ENCODE results near the gene CTSE.
A peak's percentile ranks its signal among the peaks of the same experiment; 100 is the strongest.

Gene CTSE

GRCh38 chr1:206030714-206031113, 7.0 kb upstream of the CTSE start:
- Histone ChIP-seq H3K4me1 (ENCODE audit: insufficient read depth, insufficient read length) (no peaks in the 10 kb centered on the region), H3K27me3 (ENCODE audit: insufficient read depth, insufficient read length) (no peaks in the 10 kb centered on the region)

DNA sequence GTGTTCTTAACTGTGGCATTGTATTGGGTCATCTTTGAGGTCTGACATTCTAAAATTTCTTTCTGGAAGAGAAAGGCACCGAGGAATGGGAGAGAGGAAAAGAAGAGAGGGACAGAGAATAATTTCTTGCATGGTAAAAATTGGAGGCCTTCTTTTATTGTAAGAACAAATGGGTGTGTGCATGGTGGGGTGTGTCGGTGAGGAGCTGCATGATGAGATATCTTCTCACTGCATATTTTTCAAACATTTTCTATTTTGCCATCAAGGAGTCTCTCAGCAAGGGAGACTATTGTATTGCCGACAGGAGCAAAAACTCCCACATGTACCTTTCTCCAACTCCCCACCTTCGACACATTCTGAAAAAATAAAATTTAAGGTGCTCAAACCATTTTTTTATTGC, 6.5 kb upstream of the CTSE start:
- TF ChIP-seq ZNF274 (IDR thresholded peaks at IDR 0.05; ENCODE audit: low read depth, low read length) (no peak), SUZ12 (IDR thresholded peaks at IDR 0.05; ENCODE audit: extremely low read depth, insufficient read depth, insufficient read length) (no peak), YY1 (IDR thresholded peaks at IDR 0.05; ENCODE audit: insufficient read depth, insufficient read length) (no peak)
- Histone ChIP-seq H3K36me3 (ENCODE audit: insufficient read depth, insufficient read length, low read length) (no peaks in the 10 kb centered on the region), H3K4me1 (ENCODE audit: insufficient read depth, insufficient read length) (no peaks in the 10 kb centered on the region), H3K27me3 (ENCODE audit: insufficient read depth, insufficient read length) (no peaks in the 10 kb centered on the region), H3K4me3 (ENCODE audit: insufficient read length, low read depth) (no peak overlapping the region), H3K9ac (ENCODE audit: insufficient read length, low read depth) (no peak overlapping the region), H3K9me3 (ENCODE audit: insufficient read depth, low read length) (peaks cover 6% of the 10 kb centered on the region; the same call in 1 of the 2 replicates)
- DNase-seq (ENCODE audit: low read depth, low spot score): no peak

More at GRCh38 chr1:206030714-206031113, 7.0 kb upstream of the CTSE start:
- no peak for TF ChIP-seq ZNF274 (IDR thresholded peaks at IDR 0.05; ENCODE audit: low read depth, low read length)
- TF ChIP-seq SUZ12 (IDR thresholded peaks at IDR 0.05; ENCODE audit: extremely low read depth, insufficient read depth, insufficient read length): no peak
- no peak for TF ChIP-seq YY1 (IDR thresholded peaks at IDR 0.05; ENCODE audit: insufficient read depth, insufficient read length)
- Histone ChIP-seq H3K36me3 (ENCODE audit: insufficient read depth, insufficient read length, low read length) (no peaks in the 10 kb centered on the region), H3K9ac (ENCODE audit: insufficient read length, low read depth) (no peak overlapping the region), H3K4me3 (ENCODE audit: insufficient read length, low read depth) (no peak overlapping the region), H3K9me3 (ENCODE audit: insufficient read depth, low read length) (peaks cover 6% of the 10 kb centered on the region; the same call in 1 of the 2 replicates)
- peak; percentile 86 for DNase-seq (ENCODE audit: low read depth, low spot score)

- Histone ChIP-seq H3K4me1 (ENCODE audit: insufficient read depth, insufficient read length) (no peaks in the 10 kb centered on the region), H3K36me3 (ENCODE audit: insufficient read depth, insufficient read length, low read length) (no peaks in the 10 kb centered on the region), H3K9me3 (ENCODE audit: insufficient read depth, low read length) (peaks cover 6% of the 10 kb centered on the region; the same call in 1 of the 2 replicates), H3K4me3 (ENCODE audit: insufficient read length, low read depth) (no peak overlapping the region), H3K27me3 (ENCODE audit: insufficient read depth, insufficient read length) (no peaks in the 10 kb centered on the region), H3K9ac (ENCODE audit: insufficient read length, low read depth) (no peak overlapping the region)
- TF ChIP-seq ZNF274 (IDR thresholded peaks at IDR 0.05; ENCODE audit: low read depth, low read length) (no peak), SUZ12 (IDR thresholded peaks at IDR 0.05; ENCODE audit: extremely low read depth, insufficient read depth, insufficient read length) (no peak), YY1 (IDR thresholded peaks at IDR 0.05; ENCODE audit: insufficient read depth, insufficient read length) (no peak)
- DNase-seq (ENCODE audit: low read depth, low spot score): no peak
Observed at GRCh38 chr1:206029484-206029883, 5.8 kb upstream of the CTSE start.

DNA sequence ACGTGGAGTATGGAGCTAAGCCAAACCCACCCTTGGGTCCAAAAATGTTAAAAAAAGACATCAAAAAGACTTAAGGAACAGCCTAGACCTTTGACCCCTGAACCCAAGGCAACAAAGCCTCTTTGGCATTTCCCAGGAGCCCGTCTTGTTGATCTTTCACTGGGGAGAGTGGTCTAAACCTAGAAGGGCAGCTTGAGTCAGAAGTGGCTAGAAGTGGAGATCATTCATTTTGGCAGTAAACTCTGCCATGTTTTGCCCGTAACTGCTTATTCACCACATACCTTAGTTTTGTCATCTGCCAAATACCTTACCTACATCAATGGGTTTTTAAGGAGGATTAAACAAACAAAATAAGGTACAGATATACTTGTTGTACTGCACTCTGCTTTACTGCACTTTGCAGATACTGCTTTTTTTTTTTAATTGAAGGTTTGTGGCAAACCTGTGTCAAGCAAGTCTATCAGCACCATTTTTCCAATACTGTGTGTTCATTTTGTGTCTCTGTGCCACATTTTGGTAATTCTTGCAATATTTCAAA, 1.7 kb upstream of the CTSE start:
- no peak for DNase-seq (ENCODE audit: low read depth, low spot score)
- TF ChIP-seq SUZ12 (IDR thresholded peaks at IDR 0.05; ENCODE audit: extremely low read depth, insufficient read depth, insufficient read length): no peak
- TF ChIP-seq YY1 (IDR thresholded peaks at IDR 0.05; ENCODE audit: insufficient read depth, insufficient read length): no peak
- no peak for TF ChIP-seq ZNF274 (IDR thresholded peaks at IDR 0.05; ENCODE audit: low read depth, low read length)
- no peak overlapping the region for H3K4me3 ChIP-seq (ENCODE audit: insufficient read length, low read depth)
- H3K9me3 ChIP-seq (ENCODE audit: insufficient read depth, low read length): no peaks in the 10 kb centered on the region
- no peaks in the 10 kb centered on the region for H3K36me3 ChIP-seq (ENCODE audit: insufficient read depth, insufficient read length, low read length)
- H3K9ac ChIP-seq (ENCODE audit: insufficient read length, low read depth): no peak overlapping the region
- H3K4me1 ChIP-seq (ENCODE audit: insufficient read depth, insufficient read length): peaks cover 1% of the 10 kb centered on the region
- H3K27me3 ChIP-seq (ENCODE audit: insufficient read depth, insufficient read length): no peaks in the 10 kb centered on the region

DNA sequence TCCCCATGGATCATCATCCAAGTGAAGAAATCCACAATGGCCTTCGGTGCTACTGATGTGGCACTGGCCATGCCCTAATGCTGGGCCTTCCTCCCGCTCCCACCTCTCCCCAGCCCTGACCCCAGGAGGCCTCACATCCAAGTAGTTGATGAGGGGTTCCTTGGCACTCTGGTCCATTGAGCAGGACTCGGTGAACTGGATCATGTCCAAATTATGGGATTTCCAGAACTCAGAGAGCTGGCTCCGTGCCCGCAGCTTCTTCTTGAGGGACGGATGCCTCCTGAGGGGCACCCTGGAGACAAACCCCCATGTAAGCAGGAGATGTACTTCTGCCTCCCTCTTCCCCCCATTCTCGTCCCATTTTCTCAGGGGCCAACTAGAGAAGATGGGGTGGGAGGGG, 929 bp downstream of the CTSE start:
- Histone ChIP-seq H3K4me3 (ENCODE audit: insufficient read length, low read depth) (no peak overlapping the region), H3K9me3 (ENCODE audit: insufficient read depth, low read length) (no peaks in the 10 kb centered on the region), H3K4me1 (ENCODE audit: insufficient read depth, insufficient read length) (peaks cover 2% of the 10 kb centered on the region), H3K27me3 (ENCODE audit: insufficient read depth, insufficient read length) (no peaks in the 10 kb centered on the region), H3K36me3 (ENCODE audit: insufficient read depth, insufficient read length, low read length) (no peaks in the 10 kb centered on the region), H3K9ac (ENCODE audit: insufficient read length, low read depth) (no peak overlapping the region)
- no peak for TF ChIP-seq ZNF274 (IDR thresholded peaks at IDR 0.05; ENCODE audit: low read depth, low read length)
- no peak for TF ChIP-seq YY1 (IDR thresholded peaks at IDR 0.05; ENCODE audit: insufficient read depth, insufficient read length)
- TF ChIP-seq SUZ12 (IDR thresholded peaks at IDR 0.05; ENCODE audit: extremely low read depth, insufficient read depth, insufficient read length): no peak
- no peak for DNase-seq (ENCODE audit: low read depth, low spot score)

- no peaks in the 10 kb centered on the region for H3K36me3 ChIP-seq (ENCODE audit: insufficient read depth, insufficient read length, low read length)
- no peaks in the 10 kb centered on the region for H3K9me3 ChIP-seq (ENCODE audit: insufficient read depth, low read length)
- DNase-seq (ENCODE audit: low read depth, low spot score): no peak
- no peak overlapping the region for H3K9ac ChIP-seq (ENCODE audit: insufficient read length, low read depth)
- no peaks in the 10 kb centered on the region for H3K27me3 ChIP-seq (ENCODE audit: insufficient read depth, insufficient read length)
- no peak for TF ChIP-seq ZNF274 (IDR thresholded peaks at IDR 0.05; ENCODE audit: low read depth, low read length)
- no peak for TF ChIP-seq SUZ12 (IDR thresholded peaks at IDR 0.05; ENCODE audit: extremely low read depth, insufficient read depth, insufficient read length)
- no peak for TF ChIP-seq YY1 (IDR thresholded peaks at IDR 0.05; ENCODE audit: insufficient read depth, insufficient read length)
- H3K4me1 ChIP-seq (ENCODE audit: insufficient read depth, insufficient read length): peaks cover 2% of the 10 kb centered on the region
- no peak overlapping the region for H3K4me3 ChIP-seq (ENCODE audit: insufficient read length, low read depth)
Observed at GRCh38 chr1:206021626-206022365, 1.9 kb downstream of the CTSE start.

DNA sequence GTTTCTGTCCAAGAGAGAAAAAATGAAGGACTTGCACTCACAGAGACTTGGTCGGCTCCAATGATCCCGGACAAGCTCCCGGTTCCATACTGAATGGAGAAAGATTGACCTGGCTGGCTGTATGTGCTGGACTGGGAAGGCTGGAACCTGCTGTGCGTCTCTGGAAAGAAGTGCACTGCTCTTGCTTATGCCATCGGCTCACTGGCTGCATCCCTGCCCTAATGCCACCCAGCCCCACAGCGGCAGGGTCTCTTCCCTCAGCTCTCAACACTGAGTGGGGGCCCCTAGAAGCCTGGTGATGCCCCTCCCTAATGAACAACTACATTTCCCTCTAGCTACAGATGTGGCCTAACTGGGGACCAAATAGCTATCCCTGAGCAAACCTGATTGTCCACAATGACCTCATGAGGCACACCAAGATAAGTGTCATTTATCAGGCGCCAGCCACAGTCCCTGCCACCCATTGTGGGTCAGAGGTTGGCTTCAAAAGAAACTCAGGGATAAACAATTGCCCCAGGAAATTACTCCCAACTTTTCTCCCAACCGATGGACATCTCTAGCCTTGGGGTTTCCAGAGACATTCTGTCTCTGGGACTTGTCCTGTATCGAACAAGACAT, 2.6 kb downstream of the CTSE start:
- Histone ChIP-seq H3K36me3 (ENCODE audit: insufficient read depth, insufficient read length, low read length) (no peaks in the 10 kb centered on the region), H3K4me3 (ENCODE audit: insufficient read length, low read depth) (no peak overlapping the region), H3K9me3 (ENCODE audit: insufficient read depth, low read length) (no peaks in the 10 kb centered on the region), H3K27me3 (ENCODE audit: insufficient read depth, insufficient read length) (no peaks in the 10 kb centered on the region), H3K9ac (ENCODE audit: insufficient read length, low read depth) (no peak overlapping the region), H3K4me1 (ENCODE audit: insufficient read depth, insufficient read length) (peaks cover 2% of the 10 kb centered on the region)
- no peak for DNase-seq (ENCODE audit: low read depth, low spot score)
- TF ChIP-seq SUZ12 (IDR thresholded peaks at IDR 0.05; ENCODE audit: extremely low read depth, insufficient read depth, insufficient read length): no peak
- TF ChIP-seq YY1 (IDR thresholded peaks at IDR 0.05; ENCODE audit: insufficient read depth, insufficient read length): no peak
- no peak for TF ChIP-seq ZNF274 (IDR thresholded peaks at IDR 0.05; ENCODE audit: low read depth, low read length)

All from NT2/D1 (cell line).